HepG2 (cell line): Measurements from ENCODE around the gene UBE2N. TPM values are rescaled to one million over a fixed set of nuclear protein-coding genes. Genes with fewer than 3 reads are reported as not detected.

ENCODE experiments used
- ARNT ChIP-seq: fragments of 450-650 bp; IDR thresholded peaks from 2 replicates; pipeline ENCODE4 v1.6.1; 2017
- CEBPG ChIP-seq: IDR thresholded peaks from 2 replicates; pipeline ENCODE4 v1.6.1; 2016
- ERF ChIP-seq: IDR thresholded peaks from 2 replicates; pipeline ENCODE4 v1.6.1; 2018; ENCODE audit warnings: missing biosample characterization, missing genetic modification reagents
- GABPB1 ChIP-seq: IDR thresholded peaks from 2 replicates; pipeline ENCODE4 v1.6.1; 2016; ENCODE audit warnings: mild to moderate bottlenecking, missing genetic modification reagents, moderate library complexity, missing compliant biosample characterization
- HNF1A ChIP-seq, 2 experiments: sonication (generic) in 1 of 2; formaldehyde crosslinking in 1 of 2; IDR thresholded peaks; 2 replicates each; pipeline versions ENCODE4 v1.4.0 to v1.6.1; 2016 to 2020; ENCODE audit warnings: borderline replicate concordance in 1 of 2, low read depth in 1 of 2, mild to moderate bottlenecking in 1 of 2, missing genetic modification reagents in 1 of 2
- POLR2G ChIP-seq: fragments of 200-400 bp; formaldehyde crosslinking; IDR thresholded peaks from 2 replicates; pipeline ENCODE4 v1.6.1; 2018; ENCODE audit warnings: mild to moderate bottlenecking, low read depth, low read length, moderate library complexity
- SRF ChIP-seq: IDR thresholded peaks from 2 replicates; pipeline ENCODE4 v1.6.1; 2011; ENCODE audit warnings: mild to moderate bottlenecking, low read depth, low read length, moderate library complexity
- ZBTB21 ChIP-seq: sonication (generic); formaldehyde crosslinking; IDR thresholded peaks from 2 replicates; pipeline ENCODE4 v1.4.0; 2020; ENCODE audit warnings: missing genetic modification reagents
- ZBTB40 ChIP-seq, 2 experiments: fragments of 450-650 bp in 1 of 2; sonication (generic) in 1 of 2; formaldehyde crosslinking in 1 of 2; IDR thresholded peaks; 2 replicates each; pipeline versions ENCODE4 v1.6.1 to v1.8.0; 2016 to 2022; ENCODE audit warnings: antibody characterized with exemption in 1 of 2, mild to moderate bottlenecking in 1 of 2, missing genetic modification reagents in 1 of 2
- ZNF205 ChIP-seq: IDR thresholded peaks from 2 replicates; pipeline ENCODE4 v1.6.1; 2018; ENCODE audit warnings: missing biosample characterization, missing genetic modification reagents
- ZNF30 ChIP-seq: sonication (generic); formaldehyde crosslinking; IDR thresholded peaks from 2 replicates; pipeline ENCODE4 v1.5.0; 2020; ENCODE audit warnings: mild to moderate bottlenecking, missing genetic modification reagents
- ZNF337 ChIP-seq: sonication (generic); formaldehyde crosslinking; IDR thresholded peaks from 2 replicates; pipeline ENCODE4 v1.5.1; 2020; ENCODE audit warnings: missing genetic modification reagents, low read depth, mild to moderate bottlenecking, borderline replicate concordance
- ZNF414 ChIP-seq: sonication (generic); formaldehyde crosslinking; IDR thresholded peaks from 2 replicates; pipeline ENCODE4 v1.5.0; 2020; ENCODE audit warnings: missing genetic modification reagents
- ZSCAN9 ChIP-seq: IDR thresholded peaks from 2 replicates; pipeline ENCODE4 v1.6.1; 2016; ENCODE audit warnings: borderline replicate concordance
- polyA plus RNA-seq, 8 experiments: library from polyadenylated mRNA; depleted of rRNA in 3 of 8; stranded (reverse) in 7 of 8; unstranded in 1 of 8; fragments of >200 nt; fragmentation: Illumina TruSeq in 4 of 8; extraction: Trizol in 4 of 8; gene quantifications; 2 replicates each; pipeline versions ENCODE4 v1.2.1 to v1.2.3, GENCODE V29; 2011 to 2016; ENCODE audit warnings: low read depth in 4 of 8, missing spikeins in 1 of 8, mixed read lengths in 1 of 8; ENCODE audit not compliant: insufficient read depth in 1 of 8
- total RNA-seq, 5 experiments: library from RNA; depleted of rRNA; stranded (reverse); fragments of >200 nt; fragmentation: Illumina TruSeq; extraction: Trizol; gene quantifications; 2 replicates each; pipeline ENCODE4 v1.2.3, GENCODE V29; 2016; ENCODE audit warnings: low read depth in 1 of 5

The UBE2N gene
- total and polyA plus RNA-seq, 2 of the 13 experiments (the other 11 are each of a cell fraction or from before 2014, with no cell fraction given), result 188 to 197 TPM

GRCh38 chr12:93377252-93378195, 64.2 kb downstream of the UBE2N start, which contains the start of gene NUDT4 (continued):
- no peak for TF ChIP-seq ZBTB40 (IDR thresholded peaks at IDR 0.05)
- peak; percentile 61; the same call in 1 of the 2 replicates for TF ChIP-seq ZBTB40 (CRISPR knock-in tag; IDR thresholded peaks at IDR 0.05)
- TF ChIP-seq ZBTB21 (CRISPR knock-in tag), result no peak
- no peak for TF ChIP-seq ZNF337 (CRISPR knock-in tag)
- TF ChIP-seq ARNT, result no peak
- TF ChIP-seq GABPB1 (CRISPR knock-in tag), result peak; percentile 57
- no peak for TF ChIP-seq CEBPG
- TF ChIP-seq SRF, result no peak
- no peak for TF ChIP-seq ZNF414 (CRISPR knock-in tag)
- no peak for TF ChIP-seq ZSCAN9
- TF ChIP-seq HNF1A (IDR thresholded peaks at IDR 0.05; ENCODE audit: low read depth), result no peak
- TF ChIP-seq HNF1A (CRISPR knock-in tag; IDR thresholded peaks at IDR 0.05; ENCODE audit: borderline replicate concordance), result no peak
- peak; percentile 85 for TF ChIP-seq POLR2G
- TF ChIP-seq ERF (CRISPR knock-in tag), result 0 out of 2 replicates have a peak, but pooled peaks have one; percentile 63
- no peak for TF ChIP-seq ZNF205 (CRISPR knock-in tag)
- TF ChIP-seq ZNF30 (CRISPR knock-in tag), result no peak
